ENCODE data around the gene GPX2.

GPX2 gene

GRCh38 chr14:64958743-64959142 is 16.2 kb upstream of the GPX2 start:
- no peak for DNase-seq

- no peak for DNase-seq
These were observed 15.7 kb upstream of the GPX2 start for GRCh38 chr14:64958201-64958600.

- DNase-seq: no peak
These were observed 14.3 kb upstream of the GPX2 start for GRCh38 chr14:64956697-64957406.

- no peak for DNase-seq
These were observed 12.8 kb upstream of the GPX2 start for GRCh38 chr14:64955297-64955696.

GRCh38 chr14:64954491-64955240 is 12.1 kb upstream of the GPX2 start:
- DNase-seq: no peak

- no peak for DNase-seq
These were observed 11.1 kb upstream of the GPX2 start for GRCh38 chr14:64953661-64954060.

- no peak for DNase-seq
These were observed 10.7 kb upstream of the GPX2 start for GRCh38 chr14:64953310-64953654.

- DNase-seq: no peak
These were observed 10.2 kb upstream of the GPX2 start for GRCh38 chr14:64952598-64953309.

GRCh38 chr14:64951724-64952123 is 9.2 kb upstream of the GPX2 start:
- DNase-seq: no peak

GRCh38 chr14:64951291-64951690 is 8.7 kb upstream of the GPX2 start:
- no peak for DNase-seq

- no peak for DNase-seq
These were observed 8.3 kb upstream of the GPX2 start for GRCh38 chr14:64950889-64951288.

- DNase-seq: no peak
These were observed 6.2 kb upstream of the GPX2 start for GRCh38 chr14:64948612-64949210.

- no peak for DNase-seq
These were observed 5.4 kb upstream of the GPX2 start for GRCh38 chr14:64947710-64948611.

GRCh38 chr14:64946310-64947045 is 3.9 kb upstream of the GPX2 start:
- no peak for DNase-seq

GRCh38 chr14:64945431-64946178 is 3.1 kb upstream of the GPX2 start:
- DNase-seq: no peak

- DNase-seq: no peak
These were observed 2.3 kb upstream of the GPX2 start for GRCh38 chr14:64944861-64945260.

- no peak for DNase-seq
These were observed 1.5 kb upstream of the GPX2 start for GRCh38 chr14:64944041-64944440.

GRCh38 chr14:64943556-64943955 is 1.0 kb upstream of the GPX2 start:
- no peak for DNase-seq

GRCh38 chr14:64940336-64940910 is 2.1 kb downstream of the GPX2 start:
- no peak for DNase-seq

GRCh38 chr14:64939817-64940190 is 2.7 kb downstream of the GPX2 start:
- no peak for DNase-seq

All from activated CD4-positive, alpha-beta T cell treated with anti-CD3 and anti-CD28 coated beads for 48 hours (primary cell).